NK-92 (cell line): ENCODE measurements around the gene TSEN34.
"Not testable (repeated sequence)": the region's sequence is repeated elsewhere in the genome, so short reads cannot be mapped to it uniquely, and the experiment has no call there.

Experiments used
- DNase-seq: peaks from one replicate; lab custom pipeline; 2025; ENCODE audit not compliant: unreplicated experiment; lab: John Stamatoyannopoulos, UW

Gene TSEN34

DNA sequence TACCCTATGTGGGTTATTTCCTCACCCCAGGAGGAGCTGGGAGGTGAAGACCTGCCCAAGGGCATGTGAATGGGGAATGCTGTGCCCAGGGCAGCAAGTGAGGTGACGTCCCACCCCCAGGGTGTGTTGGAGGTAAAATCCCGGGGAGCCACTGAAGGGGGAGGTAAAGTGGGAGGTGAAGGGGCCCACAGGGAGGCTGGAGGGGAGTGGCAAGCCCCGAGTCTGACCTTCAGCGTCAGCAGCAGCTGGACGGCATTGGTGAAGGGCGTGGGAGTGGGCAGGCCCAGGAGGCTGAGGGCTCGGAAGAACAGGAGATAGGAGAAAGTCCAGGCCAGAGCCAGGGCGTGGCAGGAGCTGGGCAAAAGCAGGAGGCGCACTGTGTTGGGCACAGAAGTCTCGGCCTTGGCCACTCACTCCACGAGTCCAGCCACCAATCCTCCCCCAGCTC lies 4.2 kb upstream of the TSEN34 start:
- DNase-seq: no peak

DNA sequence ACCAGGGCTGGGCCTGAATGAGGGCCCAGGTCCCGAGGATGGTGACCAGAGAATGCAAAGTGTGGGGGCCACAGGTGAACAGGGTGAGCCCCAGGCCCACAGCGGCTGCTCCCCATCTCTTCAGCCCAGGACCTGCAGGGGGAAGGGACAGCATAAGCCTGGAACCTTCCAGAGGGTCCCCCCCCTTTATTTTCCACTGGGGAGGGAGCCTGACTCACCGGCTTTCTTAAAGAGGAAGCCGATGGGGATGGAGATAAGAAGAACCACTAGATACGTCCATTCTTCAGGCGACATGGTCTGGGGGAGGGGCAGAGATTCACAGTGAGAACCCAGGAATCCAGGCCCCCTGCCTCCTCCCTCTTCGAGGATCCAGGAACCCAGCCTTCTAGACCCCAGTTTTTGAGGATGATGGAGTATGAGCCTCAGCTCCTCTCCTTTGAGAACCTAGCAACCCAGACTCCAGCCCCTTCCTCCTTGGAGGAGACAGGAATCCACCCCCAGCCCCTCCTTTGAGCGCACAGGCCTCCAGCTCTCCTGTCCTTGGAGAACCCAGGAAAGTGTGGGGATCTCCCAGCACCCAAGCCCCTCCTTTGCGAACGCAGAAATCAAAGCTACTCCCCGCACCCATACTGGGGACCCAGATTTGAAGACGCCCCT lies 2.8 kb upstream of the TSEN34 start:
- DNase-seq: no peak

GRCh38 chr19:54189145-54189734 lies 1.9 kb upstream of the TSEN34 start, which contains the start of gene MBOAT7:
MBOAT7 (minus strand) TSS chr19:54189580; CDS start chr19:54188508, 1,072 bp downstream.
- DNase-seq: no peak

GRCh38 chr19:54189735-54190502 lies 1.2 kb upstream of the TSEN34 start:
- peak; percentile 96 for DNase-seq

DNA sequence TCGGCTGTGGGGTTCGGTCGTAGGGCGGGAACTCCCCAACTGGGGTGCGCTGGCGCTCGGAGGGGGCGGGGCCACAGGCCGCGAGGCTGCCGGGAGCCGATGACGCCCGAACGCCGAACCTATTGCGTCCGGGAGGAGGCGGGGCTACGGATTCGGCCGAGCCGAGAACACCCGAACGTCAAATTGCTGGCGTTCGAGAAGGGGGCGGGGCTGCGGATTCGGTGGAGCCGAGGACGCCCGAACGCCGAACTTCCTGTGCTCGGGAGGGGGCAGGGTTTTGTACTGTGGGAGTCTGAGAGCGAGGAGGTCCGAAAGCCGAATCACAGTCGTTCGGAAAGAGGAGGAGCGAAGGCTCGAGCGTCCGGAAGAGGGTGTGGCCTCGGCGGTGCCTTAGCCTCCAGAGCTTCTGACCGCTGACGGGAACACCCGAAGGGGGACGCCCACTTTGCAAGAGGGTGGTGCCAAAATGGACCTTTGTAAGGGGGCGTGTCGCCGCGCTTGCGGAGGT lies 551 bp upstream of the TSEN34 start:
- DNase-seq: peak; percentile 98

DNA sequence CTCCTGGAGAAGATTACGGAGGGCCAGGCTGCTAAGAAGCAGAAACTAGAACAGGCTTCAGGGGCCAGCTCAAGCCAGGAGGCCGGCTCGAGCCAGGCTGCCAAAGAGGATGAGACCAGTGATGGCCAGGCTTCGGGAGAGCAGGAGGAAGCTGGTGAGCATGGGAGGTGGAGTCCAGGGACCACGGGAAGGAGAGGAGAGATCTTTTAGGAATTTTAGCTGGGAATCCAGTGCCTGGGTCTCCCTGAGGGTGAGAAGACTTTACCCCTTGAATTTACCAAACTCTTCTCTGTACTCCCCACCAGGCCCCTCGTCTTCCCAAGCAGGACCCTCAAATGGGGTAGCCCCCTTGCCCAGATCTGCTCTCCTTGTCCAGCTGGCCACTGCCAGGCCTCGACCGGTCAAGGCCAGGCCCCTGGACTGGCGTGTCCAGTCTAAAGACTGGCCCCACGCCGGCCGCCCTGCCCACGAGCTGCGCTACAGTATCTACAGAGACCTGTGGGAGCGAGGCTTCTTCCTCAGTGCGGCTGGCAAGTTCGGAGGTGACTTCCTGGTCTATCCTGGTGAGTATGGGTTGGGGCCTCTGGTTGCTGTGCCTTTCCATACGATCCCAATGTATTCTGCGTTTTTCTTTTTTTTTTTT lies 824 bp downstream of the TSEN34 start:
- no peak for DNase-seq

GRCh38 chr19:54193011-54193410 lies 1.9 kb downstream of the TSEN34 start:
- DNase-seq: no peak

DNA sequence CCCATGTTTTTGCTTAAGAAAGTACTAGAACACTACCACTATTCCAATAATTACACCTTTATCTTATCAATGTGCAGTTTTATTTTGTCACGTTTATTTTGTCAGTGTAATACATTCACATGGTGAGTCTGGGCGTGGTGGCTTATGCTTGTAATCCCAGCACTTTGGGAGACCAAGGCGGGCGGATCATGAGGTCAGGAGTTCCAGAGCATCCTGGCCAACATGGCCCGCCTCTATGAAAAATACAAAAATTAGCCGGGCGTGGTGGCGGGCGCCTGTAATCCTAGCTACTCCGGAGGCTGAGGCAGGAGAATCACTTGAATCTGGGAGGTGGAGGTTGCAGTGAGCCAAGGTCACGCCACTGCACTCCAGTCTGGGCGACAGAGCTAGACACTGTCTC lies 3.4 kb downstream of the TSEN34 start:
- not testable (repeated sequence) for DNase-seq

DNA sequence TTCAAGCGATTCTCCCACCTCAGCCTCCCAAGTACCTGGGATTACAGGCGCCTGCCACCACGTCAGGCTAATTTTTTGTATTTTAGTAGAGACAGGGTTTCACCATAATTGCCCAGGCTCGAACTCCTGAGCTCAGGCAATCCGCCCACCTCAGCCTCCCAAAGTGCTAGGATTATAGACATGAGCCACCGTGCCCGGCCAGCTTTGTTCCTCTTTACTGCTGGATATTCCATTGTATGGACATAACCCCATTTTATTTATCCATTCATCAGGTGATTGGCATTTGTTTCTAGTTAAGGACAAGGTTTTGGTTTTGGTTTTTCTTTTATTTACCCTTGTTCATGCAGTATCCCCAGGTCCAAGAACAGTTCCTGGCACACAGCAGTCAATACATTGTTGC lies 5.4 kb downstream of the TSEN34 start:
- no peak for DNase-seq

DNA sequence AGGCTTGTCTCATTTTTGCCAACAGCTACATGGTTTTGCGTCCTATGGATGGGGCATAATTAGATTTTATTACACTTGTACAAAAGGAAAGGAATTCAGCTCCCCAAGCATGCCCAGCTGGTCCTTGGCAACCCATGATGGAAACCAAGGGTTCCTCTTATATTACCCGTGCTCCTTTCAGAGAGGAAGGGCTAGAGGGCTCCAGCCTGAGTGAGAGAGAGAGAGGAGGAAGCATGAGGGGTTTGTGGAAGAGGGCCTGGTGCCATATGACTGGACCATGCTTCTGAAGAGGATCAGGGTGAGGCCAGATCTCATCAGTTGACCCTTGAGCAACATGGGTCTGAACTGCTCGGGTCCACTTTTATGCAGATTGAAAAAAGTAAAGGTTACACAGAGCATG lies 6.0 kb downstream of the TSEN34 start:
- DNase-seq: no peak

- no peak for DNase-seq
Measured at GRCh38 chr19:54199401-54199800, 8.3 kb downstream of the TSEN34 start.

- no peak for DNase-seq
Measured at GRCh38 chr19:54201172-54201701, 10.1 kb downstream of the TSEN34 start.

- DNase-seq: no peak
Measured at GRCh38 chr19:54201980-54202379, 10.9 kb downstream of the TSEN34 start.

DNA sequence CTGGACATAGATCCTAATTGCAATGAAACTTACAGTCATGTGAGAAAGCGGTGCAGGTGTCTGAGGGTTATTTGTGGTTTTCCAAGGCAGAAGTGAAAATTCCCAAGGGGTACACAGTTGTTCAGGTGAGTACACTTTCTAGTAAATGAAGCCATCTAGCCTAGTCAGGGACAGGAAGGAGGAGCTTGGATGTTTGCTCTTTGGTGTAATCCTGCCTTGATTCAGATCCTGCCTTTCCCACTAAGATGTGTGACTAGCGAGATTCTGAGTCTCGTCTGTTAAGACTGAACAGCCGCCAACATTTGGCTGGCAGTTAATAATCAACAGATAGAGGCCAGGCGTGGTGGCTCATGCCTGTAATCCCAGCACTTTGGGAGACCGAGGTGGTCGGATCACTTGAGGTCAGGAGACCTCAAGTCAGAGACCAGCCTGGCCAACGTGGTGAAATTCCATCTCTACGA lies 12.1 kb downstream of the TSEN34 start:
- no peak for DNase-seq

DNA sequence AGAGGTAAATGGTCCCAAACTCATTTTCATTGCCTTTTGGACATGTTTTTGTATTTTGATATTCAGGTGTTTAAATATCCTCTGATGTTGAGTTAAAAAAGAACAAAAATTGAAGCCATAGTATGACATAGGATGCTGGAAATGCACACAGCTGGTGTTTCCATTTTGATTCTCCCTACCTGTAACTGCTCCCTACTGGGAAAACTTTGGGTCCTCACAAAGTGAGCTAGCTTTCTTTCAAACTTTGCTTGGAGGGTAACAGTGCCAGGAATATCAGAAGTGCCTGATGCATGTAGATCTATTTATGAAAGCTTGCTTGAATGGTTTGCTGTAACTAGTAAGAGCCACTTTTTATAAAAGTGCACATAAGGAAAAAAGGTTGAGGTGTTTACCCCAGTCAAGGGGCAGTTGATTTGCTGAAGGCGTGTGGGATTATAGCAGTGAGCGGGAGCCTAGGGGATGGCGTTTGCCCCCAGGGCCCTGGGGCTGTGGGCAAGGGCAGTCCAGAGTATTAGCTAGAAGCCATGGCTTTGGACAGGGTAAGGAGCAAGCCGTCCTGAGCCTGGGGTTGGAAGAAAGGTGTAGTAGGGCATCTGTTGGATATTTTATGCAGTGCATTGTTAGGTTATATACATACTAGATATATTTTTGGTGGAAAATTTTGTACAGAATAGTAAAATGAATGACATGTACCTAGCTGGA lies 13.8 kb downstream of the TSEN34 start:
- DNase-seq: no peak

- DNase-seq: no peak
Measured at GRCh38 chr19:54206030-54206830, 15.1 kb downstream of the TSEN34 start.

DNA sequence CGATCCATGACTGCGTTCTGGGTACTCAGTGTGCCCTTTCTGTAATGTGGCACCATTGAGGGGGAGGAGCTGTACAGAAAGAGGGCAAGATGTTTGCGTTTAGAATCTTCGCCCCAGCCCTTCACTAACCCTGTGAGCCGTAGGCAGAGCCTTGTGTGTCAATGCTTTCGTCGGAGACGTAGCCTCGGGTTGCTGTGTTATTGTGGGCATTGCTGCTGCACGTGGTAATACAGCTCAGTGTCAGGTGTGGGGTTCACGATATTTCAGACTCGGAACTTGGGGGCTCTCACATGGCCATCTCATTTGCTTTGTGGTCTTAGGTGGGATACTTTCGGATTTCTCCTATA lies 15.7 kb downstream of the TSEN34 start:
- no peak for DNase-seq

DNA sequence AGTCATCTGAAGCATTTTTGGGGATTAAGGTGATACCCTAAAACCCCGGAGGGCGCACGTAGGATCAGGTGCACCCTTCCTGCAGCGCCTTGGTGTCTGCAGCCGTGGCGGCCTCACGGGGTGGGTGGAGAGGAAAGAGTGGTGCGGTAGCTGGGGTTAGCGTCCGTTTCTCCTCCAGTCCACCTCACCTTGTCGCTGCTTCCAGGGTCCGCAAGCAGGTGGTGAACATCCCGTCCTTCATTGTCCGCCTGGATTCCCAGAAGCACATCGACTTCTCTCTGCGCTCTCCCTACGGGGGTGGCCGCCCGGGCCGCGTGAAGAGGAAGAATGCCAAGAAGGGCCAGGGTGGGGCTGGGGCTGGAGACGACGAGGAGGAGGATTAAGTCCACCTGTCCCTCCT lies 16.1 kb downstream of the TSEN34 start:
- not testable (repeated sequence) for DNase-seq

DNA sequence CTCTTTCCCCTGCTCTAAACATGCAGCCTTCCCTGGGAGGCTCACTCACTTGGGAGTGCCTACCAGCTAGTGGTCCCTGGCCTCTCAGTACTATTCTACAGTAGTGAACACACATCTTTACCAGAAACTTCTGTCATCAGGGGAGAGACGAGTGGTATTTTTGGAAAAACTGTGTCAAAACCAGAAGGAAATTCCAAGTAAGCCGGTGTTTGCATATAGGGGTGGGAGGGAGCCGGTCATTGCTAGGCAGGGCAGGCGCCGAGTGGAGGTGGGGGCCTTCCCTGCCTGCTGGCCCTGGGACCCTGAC lies 16.5 kb downstream of the TSEN34 start:
- no peak for DNase-seq
